ENCODE results near the gene TTLL1.
A peak's percentile ranks its signal among the peaks of the same experiment; 100 is the strongest.
"Not testable (repeated sequence)": the region's sequence is repeated elsewhere in the genome, so short reads cannot be mapped to it uniquely, and the experiment has no call there.

Gene TTLL1

GRCh38 chr22:43109921-43110443 is 20.8 kb upstream of the TTLL1 start:
- no peak for DNase-seq

GRCh38 chr22:43109511-43109910 is 20.3 kb upstream of the TTLL1 start:
- no peak for DNase-seq

GRCh38 chr22:43106302-43106701 is 17.1 kb upstream of the TTLL1 start:
- DNase-seq: no peak

- not testable (repeated sequence) for DNase-seq
Observed at GRCh38 chr22:43104950-43105349, 15.8 kb upstream of the TTLL1 start.

GRCh38 chr22:43104056-43104625 is 14.9 kb upstream of the TTLL1 start:
- not testable (repeated sequence) for DNase-seq

- no peak for DNase-seq
Observed at GRCh38 chr22:43101306-43101705, 12.1 kb upstream of the TTLL1 start.

GRCh38 chr22:43100225-43100624 is 11.0 kb upstream of the TTLL1 start:
- DNase-seq: no peak

- no peak for DNase-seq
Observed at GRCh38 chr22:43099095-43099494, 9.9 kb upstream of the TTLL1 start.

GRCh38 chr22:43098356-43098755 is 9.2 kb upstream of the TTLL1 start:
- DNase-seq: no peak

GRCh38 chr22:43096420-43096819 is 7.2 kb upstream of the TTLL1 start:
- DNase-seq: no peak

GRCh38 chr22:43094551-43094950 is 5.4 kb upstream of the TTLL1 start:
- DNase-seq: no peak

GRCh38 chr22:43094085-43094484 is 4.9 kb upstream of the TTLL1 start:
- no peak for DNase-seq

- DNase-seq: no peak
Observed at GRCh38 chr22:43092085-43092484, 2.9 kb upstream of the TTLL1 start.

- DNase-seq: peak; percentile 36
Observed at GRCh38 chr22:43090130-43090789, 1.1 kb upstream of the TTLL1 start.

GRCh38 chr22:43088627-43088983 is 586 bp downstream of the TTLL1 start:
- no peak for DNase-seq

GRCh38 chr22:43085658-43086606 is 3.3 kb downstream of the TTLL1 start:
- no peak for DNase-seq

- no peak for DNase-seq
Observed at GRCh38 chr22:43081968-43082367, 7.2 kb downstream of the TTLL1 start.

- DNase-seq: no peak
Observed at GRCh38 chr22:43080616-43081015, 8.6 kb downstream of the TTLL1 start.

GRCh38 chr22:43079742-43080141 is 9.4 kb downstream of the TTLL1 start:
- no peak for DNase-seq

GRCh38 chr22:43078522-43078921 is 10.7 kb downstream of the TTLL1 start:
- no peak for DNase-seq

- no peak for DNase-seq
Observed at GRCh38 chr22:43077121-43077877, 11.9 kb downstream of the TTLL1 start.

GRCh38 chr22:43066844-43067385 is 22.3 kb downstream of the TTLL1 start:
- DNase-seq: no peak

- DNase-seq: no peak
Observed at GRCh38 chr22:43066134-43066533, 23.1 kb downstream of the TTLL1 start.

Data from NCI-H1436 treated with DMSO at 0.1 percent for 48 hours (cell line).